GM12872 (cell line): ENCODE measurements around the gene PPP2R3A.

ENCODE experiments used
- CTCF ChIP-seq: IDR thresholded peaks from 3 replicates; pipeline ENCODE4 v1.5.1; 2011; ENCODE audit warnings: low read depth, mild to moderate bottlenecking, low read length, moderate library complexity; ENCODE audit not compliant: insufficient read depth

The PPP2R3A gene

GRCh38 chr3:135965506-135966270 lies at the start of gene PPP2R3A:
PPP2R3A (plus strand) TSS chr3:135965728; CDS start chr3:136001499, 35,771 bp downstream.
- TF ChIP-seq CTCF, result no peak

- TF ChIP-seq CTCF, result no peak
These were observed 49.2 kb upstream of the PPP2R3A start for GRCh38 chr3:135916310-135916709.

- no peak for TF ChIP-seq CTCF
These were observed 48.5 kb upstream of the PPP2R3A start for GRCh38 chr3:135917076-135917475.

- no peak for TF ChIP-seq CTCF
These were observed 47.5 kb upstream of the PPP2R3A start for GRCh38 chr3:135917927-135918597.

- peak; percentile 32; the same call in 1 of the 3 replicates for TF ChIP-seq CTCF
These were observed 46.9 kb upstream of the PPP2R3A start for GRCh38 chr3:135918600-135918999.

- TF ChIP-seq CTCF, result no peak
These were observed 45.3 kb upstream of the PPP2R3A start for GRCh38 chr3:135920275-135920674.

GRCh38 chr3:135922903-135923250 lies 42.7 kb upstream of the PPP2R3A start:
- no peak for TF ChIP-seq CTCF
